ENCODE results near the gene UBR1.

- TF ChIP-seq CTCF (IDR thresholded peaks at IDR 0.05) (no peak), EZH2 (IDR thresholded peaks at IDR 0.05) (no peak), EZH2phosphoT487 (IDR thresholded peaks at IDR 0.05) (no peak)
Observed at GRCh38 chr15:42984493-42985034, 121.3 kb downstream of the UBR1 start.
